SKM-1 (cell line): ENCODE measurements around the gene CENPM.

ENCODE experiments used
- DNase-seq: peaks from one replicate; lab custom pipeline; 2025; ENCODE audit not compliant: unreplicated experiment; lab: John Stamatoyannopoulos, UW

CENPM gene

DNA sequence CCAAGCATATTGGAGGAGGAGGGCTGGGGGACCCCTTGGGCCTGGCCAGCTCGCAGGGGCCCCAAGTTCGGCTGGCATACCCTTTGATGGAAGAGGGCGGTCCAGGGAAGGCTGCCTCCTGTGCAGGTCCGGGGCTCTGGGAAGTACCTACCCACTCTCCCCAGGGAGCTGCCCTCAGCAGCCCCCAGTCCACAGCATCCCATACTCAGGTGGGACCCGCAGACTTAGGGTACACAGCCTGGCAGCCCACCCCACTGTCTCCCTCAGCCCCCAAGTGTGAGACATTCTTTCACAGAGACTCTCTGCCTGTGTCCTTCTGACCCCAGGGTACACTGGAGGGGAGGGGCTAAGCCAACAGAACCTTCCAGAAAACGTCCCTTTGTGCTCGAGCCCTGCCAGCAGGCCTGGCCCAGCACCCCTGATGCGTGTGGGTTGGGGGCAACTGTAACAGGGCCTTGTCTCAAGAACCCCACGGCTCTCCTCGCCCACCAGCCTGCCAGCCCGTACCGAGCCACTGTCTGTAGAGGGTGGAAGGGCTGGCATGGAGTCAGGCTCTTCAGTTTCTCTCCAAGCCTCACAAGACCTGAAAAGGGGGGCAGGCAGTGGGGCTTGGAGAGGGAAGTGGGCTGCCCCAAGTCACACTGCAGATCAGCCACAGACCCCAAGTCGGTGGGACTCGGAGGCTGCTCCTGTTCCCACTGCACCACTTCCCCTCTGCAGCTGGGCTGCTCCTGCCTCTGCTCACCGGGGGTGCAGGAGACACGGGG is 13.4 kb downstream of the CENPM start:
- DNase-seq: no peak

DNA sequence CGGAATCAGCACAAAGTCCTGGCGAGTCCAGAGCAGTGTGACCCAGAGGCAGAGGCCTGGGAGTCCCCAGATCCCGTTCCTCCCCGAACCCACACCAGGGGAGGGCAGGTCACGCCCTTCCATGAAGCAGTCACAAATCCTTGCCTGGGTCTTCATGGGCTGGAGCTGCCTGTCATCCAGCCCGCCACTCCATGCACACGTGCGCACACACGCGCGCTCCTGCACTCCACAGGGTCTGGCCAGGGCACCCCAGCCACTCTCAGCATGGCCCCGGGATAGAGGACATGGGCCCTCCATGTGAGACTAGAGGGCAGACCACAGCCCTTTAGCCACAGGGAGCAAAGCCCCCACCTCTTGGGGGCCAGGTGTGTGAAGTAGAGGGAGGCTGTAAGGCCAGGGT is 14.6 kb downstream of the CENPM start:
- DNase-seq: no peak

DNA sequence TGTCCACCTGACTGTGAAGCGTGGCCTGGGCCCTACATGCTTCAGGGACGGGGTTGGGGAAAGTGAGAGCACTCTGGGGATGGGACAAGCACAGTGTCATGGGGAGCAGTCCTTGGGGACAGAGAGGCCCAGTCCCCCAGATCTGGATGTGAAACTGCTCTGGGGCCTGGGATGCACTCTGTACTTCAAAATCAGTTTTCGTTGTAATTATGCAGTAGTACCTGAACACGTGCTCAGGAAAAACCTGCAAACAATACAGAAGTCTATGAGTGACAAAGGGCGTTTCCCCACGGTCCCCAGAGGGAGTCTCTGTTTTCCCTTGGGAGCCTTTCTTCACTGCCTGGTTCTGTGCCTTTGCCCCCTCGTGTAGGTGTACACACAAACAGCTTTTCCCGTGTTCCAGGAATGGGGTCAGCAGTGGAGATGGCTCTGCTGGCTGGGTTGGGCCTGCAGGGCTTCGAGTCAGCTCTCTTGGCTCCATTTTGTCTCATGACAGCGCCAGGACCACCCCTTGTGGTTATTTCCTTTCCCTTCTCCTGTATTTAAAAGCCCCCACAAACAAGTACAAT is 15.2 kb downstream of the CENPM start:
- no peak for DNase-seq

DNA sequence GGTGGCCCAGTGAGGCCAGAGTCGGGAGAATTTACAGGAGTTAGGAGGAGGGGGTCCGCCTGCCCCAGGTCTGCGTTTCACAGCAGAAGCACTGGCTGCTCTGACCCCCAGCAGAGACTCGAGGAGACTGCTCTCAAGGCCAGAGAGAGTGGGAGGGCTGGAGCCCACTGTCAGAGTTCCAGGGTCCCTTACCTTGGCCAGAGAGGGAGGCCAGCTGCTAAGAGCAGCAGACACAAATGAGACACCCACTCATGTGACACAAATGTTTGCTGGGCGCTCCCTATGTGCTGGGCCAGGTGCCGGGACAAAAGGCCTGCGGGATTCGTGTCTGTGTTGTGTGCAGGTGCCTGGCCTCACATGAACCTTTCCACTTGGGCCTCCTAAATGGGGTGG is 17.5 kb downstream of the CENPM start:
- no peak for DNase-seq

DNA sequence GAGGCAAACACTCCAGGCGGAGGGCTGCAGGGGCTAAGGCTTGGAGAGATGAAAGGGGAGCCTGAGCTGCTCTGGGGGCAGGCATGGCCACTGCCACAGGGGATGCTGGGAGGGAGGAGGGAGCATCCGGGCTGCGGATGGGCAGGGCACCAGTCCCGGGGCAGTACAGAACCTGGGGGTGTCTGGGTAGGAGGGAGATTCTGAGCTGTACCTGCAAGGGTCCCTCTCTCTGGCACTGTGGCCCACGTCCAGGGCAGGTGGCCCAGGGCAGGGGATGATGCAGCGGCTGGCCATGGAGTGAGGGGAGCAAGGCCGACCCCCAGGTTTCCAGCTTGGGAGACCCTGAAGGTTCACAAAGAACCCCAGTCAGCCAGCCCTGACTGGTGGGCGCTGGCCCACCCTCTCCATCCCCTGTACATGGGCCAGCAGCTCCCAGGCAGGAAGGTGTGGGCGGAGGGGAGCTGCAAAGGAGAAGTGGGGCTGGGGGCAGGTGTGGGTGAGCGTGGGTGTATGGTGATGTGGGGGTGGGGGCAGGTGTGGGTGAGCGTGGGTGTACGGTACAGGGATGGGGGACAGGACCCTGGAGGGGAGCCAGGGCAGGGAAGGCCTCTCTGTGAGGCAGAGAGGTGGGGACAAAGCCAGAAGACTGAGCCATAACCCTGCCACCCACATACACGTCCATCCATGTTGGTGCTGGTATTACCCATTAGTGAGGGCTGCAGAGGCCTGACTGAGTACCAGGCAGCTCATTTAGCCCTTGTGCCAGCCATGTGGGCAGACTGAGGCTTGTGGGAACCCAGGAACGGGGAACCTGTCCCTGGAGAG is 18.1 kb downstream of the CENPM start:
- DNase-seq: no peak

DNA sequence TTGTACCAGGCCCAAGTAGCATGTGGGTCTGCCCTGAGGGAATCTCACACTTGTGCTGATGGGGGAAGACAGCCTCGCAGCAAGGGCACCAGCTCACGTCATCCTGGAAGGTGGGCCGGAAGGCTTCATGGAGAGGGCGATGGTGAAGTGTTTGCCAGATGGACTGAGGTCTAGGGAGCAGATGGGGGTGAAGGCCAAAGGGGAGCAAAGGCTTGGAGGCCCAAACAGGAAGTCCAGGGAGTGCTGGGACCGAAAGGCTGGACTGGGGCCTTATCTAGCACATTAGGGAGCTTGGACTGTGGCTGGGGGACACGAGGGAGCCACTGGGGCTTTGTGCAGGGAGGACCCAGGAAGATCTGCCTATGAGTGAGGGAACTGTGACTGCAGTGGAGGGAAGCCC is 19.1 kb downstream of the CENPM start:
- no peak for DNase-seq

DNA sequence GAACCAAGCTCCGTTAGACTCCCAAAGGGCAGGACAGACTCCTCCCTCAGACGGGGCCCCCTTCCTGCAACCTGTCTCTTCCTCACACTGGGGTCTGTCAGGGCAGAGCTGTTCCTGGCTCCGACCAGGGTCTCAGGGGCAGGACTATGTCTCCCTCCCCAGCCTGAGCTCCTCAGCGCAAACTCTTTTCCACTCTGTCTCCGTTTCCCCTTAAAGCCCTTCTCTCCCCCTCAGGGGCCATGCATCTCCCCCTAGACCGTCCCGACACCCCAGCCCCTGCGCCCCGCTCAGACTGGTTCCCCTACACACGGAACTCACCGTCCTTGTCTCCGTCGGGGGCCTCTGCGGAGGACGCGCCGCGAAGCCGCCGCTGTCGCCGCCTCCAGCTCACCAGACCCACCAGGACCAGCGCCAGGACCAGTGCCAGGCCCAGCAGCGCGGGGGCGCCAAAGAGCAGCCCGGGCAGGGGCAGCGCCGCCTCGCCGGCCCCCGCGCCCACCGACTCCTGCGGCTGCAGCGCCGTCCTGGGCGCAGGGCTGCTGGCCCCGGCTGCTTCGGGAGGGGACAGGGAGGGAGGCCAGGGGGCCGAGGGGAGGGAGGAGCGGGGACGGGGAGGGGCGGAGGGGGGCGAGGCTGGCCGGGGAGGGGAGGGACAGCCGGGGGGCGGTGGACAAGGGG is 21.0 kb downstream of the CENPM start:
- no peak for DNase-seq

DNA sequence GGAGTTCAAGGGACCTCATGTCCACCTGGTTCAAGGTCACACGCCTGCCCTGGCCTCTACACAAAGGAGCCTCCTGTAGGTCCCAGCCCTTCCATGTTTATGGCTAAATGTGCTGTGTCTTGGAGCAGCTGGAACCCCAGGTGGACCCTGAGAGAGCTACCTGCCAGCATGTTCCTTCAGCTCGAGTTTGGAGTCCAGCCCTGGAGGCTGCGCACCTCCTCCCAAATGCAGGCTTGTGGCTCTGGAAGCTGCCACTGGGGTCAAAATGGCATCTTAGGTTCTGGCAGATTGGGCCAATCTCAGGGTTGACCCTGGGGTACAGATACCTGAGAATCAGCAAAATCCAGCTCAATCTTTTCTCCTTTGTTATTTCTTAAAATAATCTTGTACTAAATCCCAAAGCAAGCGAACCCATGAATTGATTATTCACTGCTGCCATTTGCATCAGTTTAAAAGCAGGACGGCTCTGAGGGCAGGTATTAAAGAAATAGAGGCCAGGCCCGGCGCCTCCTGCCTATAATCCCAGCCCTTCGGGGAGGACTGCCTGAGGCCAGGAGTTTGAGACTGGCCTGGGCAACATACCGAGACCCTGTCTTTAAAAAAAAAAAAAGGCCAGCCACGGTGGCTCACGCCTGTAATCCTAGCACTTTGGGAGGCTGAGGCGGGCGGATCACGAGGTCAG is 23.2 kb downstream of the CENPM start:
- no peak for DNase-seq

DNA sequence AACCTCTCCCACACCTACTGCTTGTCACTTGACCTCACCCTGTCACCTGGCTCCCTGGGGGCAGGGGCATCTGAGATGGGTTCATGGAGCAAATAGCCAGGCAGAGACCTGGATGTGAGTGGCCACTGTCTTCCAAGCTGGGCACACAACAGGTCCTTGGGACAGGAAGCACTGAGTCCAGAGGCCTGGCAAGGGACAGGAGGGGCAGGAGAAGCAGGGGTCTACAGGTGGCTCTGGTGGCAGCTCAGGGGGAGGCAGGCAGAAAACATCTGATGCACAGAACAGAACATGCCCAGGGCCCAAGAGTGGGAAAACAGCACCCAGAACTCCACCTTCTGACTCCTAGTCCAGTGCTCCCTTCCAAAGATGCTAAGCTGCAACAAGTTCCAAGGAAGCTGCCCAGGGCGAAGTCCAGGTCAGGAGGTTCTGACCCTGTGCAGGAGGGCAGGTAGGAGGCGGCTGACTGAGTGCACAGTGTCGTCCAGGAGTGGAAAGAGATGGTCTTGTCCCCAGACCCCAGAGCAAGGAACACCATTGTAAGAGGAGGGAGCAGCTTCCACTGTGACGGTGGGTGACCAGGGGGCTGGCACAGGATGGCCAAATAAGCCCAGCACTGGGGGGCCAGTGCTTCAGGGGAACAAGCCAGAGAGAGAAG is 23.9 kb downstream of the CENPM start:
- no peak for DNase-seq

DNA sequence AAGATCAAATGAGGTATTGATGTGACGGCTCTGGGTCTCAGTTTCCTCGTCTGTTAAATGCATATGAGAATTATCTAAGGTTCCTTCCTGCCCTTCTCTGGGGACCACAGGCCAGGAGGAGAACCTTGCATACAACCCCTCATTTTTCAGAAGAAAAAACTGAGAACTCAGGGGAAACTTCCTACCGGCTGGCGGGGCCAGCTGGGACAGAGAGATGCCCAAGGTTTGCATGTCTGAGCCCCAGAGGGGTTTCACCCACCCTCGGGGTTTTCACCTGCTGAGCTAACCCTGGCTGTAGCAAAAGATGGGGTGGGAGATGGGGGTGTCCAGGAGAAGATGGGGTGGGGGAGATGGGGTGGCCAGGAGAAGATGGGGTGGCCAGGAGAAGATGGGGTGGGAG is 24.6 kb downstream of the CENPM start:
- no peak for DNase-seq

DNA sequence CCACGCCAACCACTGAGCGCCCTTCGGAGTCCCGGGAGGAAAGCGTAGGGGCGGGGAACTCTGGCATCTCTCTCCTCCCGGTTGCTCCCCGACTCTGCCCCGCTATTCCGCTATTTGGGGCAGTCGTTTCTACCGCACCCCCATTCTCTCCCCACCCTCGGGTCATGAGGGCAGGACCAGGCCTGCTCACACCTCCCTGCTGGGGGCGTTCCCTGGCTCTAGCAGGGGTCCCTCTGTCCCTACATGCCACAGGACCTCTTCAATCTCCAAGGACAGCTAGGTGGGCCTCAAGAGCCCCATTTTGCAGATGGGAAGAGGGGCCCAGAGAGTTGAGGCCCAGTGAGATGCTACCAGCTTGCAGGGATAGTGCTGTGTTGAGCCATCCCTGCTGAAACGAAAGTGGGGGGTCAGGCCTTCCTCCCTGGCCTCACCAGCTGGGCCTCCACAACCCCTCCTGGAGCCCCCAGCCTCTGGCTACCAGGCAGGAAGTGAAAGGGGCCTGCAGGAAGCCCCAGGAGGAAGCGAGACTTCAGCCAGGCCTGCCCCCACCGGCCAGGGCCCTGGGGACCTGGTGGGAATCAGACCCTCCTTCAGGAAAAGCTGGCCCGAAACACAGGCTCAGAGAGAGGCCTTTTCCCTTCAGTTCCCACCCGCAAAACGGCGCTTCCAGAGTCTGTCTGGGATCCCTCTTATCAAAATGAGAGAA is 26.5 kb downstream of the CENPM start:
- no peak for DNase-seq

DNA sequence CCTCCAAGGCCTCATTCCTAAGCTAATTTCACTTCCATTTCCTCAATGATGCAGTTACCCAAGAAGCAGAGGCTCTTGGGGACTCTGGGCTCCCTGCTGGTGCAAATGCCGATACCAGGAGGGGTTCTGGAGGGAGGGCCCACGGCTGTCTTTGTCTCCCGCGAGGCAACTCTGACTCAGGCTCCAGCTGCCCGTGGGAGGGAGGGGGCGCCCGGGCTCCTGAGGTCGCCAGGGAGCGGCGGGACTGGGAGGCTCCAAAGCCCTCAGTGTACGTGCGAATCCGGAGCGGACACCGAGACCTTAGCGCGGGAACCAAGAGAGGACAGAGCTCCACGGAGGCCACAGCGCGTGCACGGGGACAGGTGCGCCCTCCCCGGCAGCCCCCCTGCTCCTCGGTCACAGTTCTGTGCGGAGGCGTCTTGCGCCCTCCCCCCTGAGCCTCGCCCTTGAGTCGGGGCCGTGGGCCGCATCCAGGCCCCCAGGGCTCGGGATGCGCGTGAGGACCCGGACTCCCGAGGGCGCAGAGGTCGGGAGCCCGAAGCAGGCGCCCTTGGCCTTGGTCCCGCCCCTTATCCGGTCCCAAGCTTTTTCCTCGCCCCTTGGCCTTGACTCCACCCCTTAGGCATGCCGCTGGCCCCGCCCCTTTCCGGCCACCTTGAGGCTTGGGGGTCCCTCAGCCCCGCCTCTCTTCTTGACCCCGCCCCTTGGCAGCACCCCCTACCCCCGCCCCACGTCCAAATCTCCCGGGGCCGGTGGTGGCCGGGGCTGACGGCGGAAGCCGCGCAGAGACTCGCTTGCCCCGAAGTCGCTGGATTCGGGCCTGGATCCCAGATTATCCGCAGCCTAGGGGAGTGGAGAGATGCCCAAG is 27.4 kb downstream of the CENPM start:
- no peak for DNase-seq

DNA sequence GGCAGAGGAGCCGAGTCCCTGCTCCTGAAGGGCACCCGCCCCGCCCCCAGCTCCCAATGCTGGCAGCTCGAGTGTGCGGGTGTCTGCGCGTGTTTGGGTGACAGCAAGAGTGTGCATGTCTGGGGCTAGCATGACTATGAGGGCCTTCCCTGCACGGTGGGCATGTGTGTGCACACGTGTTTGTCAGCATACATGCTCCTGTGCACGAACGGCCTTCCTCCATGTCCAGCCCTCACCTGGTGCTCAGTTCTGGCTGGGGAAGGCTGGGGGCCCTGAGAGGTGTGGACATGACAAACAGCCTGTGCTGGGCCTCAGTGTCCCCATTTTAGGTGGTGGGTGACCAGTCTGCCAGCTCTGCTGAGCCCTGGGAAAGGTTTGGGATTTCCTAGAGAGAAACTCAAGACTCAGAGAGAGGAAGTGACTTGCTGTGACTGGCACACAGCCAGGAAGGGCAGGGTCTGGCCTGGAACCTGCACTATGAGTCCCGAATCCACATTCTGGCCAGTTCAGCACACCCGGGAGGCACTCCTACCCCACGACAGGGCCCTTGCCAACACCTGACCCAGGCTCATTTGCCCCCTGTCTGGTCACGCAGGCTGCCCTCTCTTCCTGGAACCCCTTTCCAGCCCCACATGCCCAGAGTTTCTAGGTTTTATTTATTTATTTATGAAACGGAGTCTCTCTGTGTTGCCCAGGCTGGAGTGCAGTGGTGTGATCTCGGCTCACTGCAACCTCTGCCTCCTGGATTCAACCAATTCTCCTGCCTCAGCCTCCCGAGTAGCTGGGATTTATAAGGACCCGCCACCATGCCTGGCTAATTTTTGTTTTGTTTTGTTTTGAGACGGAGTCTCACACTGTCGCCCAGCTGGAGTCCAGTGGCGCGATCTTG is 28.8 kb downstream of the CENPM start:
- no peak for DNase-seq

DNA sequence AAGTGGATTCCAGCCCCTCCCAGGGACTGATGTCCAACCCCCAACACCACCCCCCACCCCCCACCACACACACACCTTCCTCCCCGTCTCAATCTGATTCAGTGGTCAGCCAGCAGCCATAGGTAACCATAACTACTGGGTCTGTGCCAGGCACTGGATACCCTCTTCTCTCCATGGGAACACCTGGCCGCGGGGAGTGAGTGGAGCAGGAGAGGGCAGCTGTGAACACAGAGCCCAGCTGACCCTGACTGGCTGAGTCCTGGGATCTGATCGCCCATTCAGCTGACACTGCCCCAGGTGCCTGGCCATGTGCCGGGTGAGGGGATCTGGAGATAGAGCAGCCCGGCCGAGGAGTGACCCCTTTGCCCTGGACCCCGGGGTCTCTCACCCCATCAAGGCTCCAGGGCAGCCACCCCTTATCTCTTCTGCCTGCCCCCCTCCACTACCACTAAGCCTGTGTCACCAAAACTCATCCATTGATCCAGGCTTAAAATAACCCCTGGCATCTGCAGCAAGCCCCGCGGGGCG is 29.5 kb downstream of the CENPM start:
- DNase-seq: no peak

DNA sequence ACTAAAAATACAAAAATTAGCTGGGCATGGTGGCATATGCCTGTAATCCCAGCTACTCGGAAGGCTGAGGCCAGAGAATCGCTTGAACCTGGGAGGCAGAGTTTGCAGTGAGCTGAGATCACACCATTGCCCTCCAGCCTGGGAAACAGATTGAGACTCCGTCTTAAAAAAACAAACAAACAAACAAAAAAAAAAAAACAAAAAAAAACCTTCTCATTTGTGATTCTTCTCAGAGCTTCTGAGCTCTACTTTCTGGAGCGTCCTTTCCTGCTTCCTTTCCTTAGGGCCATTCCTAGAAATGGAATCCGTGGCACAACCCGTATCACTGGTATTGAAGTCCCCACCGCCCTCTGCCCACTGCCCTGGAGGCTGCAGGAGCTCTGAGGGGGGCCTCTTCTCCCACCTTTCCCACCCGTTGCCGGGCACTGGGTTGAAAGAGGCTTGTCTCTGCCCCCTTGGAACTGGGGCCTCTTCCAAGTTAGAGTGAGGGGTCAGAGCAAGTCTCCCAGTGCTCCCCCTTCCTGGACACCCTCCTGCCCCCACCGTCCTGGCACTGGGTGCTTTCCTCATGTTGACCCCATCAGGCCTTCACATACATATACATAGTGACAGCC is 30.1 kb downstream of the CENPM start:
- DNase-seq: no peak

DNA sequence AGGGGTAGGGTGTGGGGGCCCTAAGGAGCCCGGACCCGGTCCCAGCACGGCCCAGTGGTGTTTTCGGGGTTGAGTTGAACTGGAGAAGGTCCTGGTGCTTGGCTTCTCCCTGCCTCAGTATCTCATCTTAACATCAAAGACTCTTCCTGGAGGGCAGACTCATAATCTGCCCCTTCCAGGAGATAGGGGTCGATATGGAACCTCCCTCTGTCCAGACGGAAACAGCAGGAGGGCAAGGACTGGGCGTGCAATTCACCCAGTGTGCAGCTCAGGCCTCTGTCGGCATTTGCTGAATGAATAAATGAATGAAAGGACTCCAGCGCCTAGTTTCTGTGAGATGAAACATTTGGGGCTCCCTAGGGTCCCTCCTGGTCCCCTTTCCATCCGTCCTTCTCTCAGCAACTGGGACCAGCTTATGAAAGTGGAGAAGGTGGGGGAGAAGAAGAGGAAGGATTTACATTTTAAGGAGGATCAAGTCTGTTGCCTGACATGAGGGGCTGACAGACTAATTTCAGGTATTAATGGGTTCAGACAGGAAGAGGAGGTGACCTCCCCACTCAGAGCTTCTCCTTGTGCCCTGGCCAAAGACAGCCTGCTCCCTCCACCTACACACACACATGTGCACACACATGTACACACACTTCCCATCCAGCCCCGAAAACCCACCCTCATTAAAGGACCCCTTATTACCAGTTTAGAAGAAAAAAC is 31.0 kb downstream of the CENPM start:
- no peak for DNase-seq
